ENCODE data around the gene GRM2. TPM values are rescaled to one million over a fixed set of nuclear protein-coding genes. Genes with fewer than 3 reads are reported as not detected.

GRM2 gene
- total RNA-seq, 4 donors from 2014 or later = 0.04 to 0.57 (median 0.53) TPM; not detected in 1

GRCh38 chr3:51706021-51706485 is 815 bp upstream of the GRM2 start:
- Histone ChIP-seq H3K9me3 (no peaks in the 10 kb centered on the region), H3K27me3 (peaks cover 0 to 16% (median 0%) of the 10 kb centered on the region in 4 donors), H3K4me3 (no peak overlapping the region), H3K4me1 (peaks cover 0 to 15% (median 5%) of the 10 kb centered on the region in 3 donors), H3K27ac (no peak overlapping the region), H3K36me3 (peaks cover 6 to 41% (median 11%) of the 10 kb centered on the region in 3 donors)
- TF ChIP-seq POLR2A (IDR thresholded peaks at IDR 0.05) = no peak
- TF ChIP-seq CTCF (IDR thresholded peaks at IDR 0.05) = no peak
- intact Hi-C loops (cut with DNase I) = no loop called here
- DNase-seq = no peak
- WGBS, 2 donors = 73 to 77% methylated on average over 3 of the region's 3 CpGs

DNA sequence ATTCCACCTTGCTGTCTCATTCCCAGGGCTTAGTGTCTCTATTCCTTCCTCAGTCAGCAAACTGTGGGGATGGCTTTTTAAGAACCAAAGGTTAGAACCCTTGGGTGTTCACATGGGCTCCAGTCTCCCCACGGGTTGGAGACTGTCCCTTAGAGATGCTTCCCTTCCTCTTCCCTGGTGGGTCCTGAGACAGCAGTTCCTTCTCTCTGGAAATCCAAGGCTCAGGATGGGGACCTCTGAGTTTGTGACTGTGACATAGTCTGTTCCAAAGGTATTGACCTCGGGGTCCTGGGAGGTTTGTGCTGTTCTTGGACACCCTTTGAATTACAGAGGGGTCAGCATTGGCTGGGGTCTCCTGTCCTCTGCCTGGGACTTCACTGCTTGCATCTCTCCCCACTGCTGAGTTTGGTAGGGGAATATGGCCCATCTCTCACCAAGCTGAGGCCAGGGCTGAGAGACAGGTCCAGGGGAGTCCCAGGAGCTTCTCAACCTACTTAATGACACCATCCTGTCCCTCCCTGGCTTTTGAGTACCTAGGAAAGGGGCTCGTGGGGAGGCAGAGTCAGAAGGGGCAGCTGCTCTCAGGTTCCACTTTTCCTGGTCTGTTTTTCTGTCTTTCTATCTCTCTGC is 1.5 kb downstream of the GRM2 start:
- peaks cover 0 to 16% (median 0%) of the 10 kb centered on the region in 4 donors for H3K27me3 ChIP-seq
- H3K9me3 ChIP-seq = no peaks in the 10 kb centered on the region
- TF ChIP-seq POLR2A (IDR thresholded peaks at IDR 0.05) = no peak
- TF ChIP-seq CTCF (IDR thresholded peaks at IDR 0.05) = no peak
- intact Hi-C loops (cut with DNase I) = no loop called here
- no peak overlapping the region for H3K4me3 ChIP-seq
- H3K27ac ChIP-seq = no peak overlapping the region
- H3K36me3 ChIP-seq = peaks cover 0 to 19% (median 0%) of the 10 kb centered on the region in 3 donors
- WGBS, 2 donors = 67 to 73% methylated on average over 3 of the region's 3 CpGs
- H3K4me1 ChIP-seq = peaks cover 0 to 15% (median 5%) of the 10 kb centered on the region in 3 donors
- DNase-seq = no peak

GRCh38 chr3:51709004-51709420 is 2.1 kb downstream of the GRM2 start:
- Histone ChIP-seq H3K4me3 (no peak overlapping the region), H3K9me3 (no peaks in the 10 kb centered on the region), H3K27me3 (peaks cover 0 to 16% (median 0%) of the 10 kb centered on the region in 4 donors), H3K27ac (no peak overlapping the region), H3K4me1 (peaks cover 0 to 15% (median 5%) of the 10 kb centered on the region in 3 donors), H3K36me3 (peaks cover 0 to 12% (median 0%) of the 10 kb centered on the region in 3 donors)
- DNase-seq = no peak
- intact Hi-C loops (cut with DNase I) = no loop called here
- WGBS, 2 donors = 87% methylated on average over 7 of the region's 17 CpGs; no CpG with 5 or more reads in 1 of the 2 donors
- TF ChIP-seq CTCF (IDR thresholded peaks at IDR 0.05) (no peak), POLR2A (IDR thresholded peaks at IDR 0.05) (no peak)

DNA sequence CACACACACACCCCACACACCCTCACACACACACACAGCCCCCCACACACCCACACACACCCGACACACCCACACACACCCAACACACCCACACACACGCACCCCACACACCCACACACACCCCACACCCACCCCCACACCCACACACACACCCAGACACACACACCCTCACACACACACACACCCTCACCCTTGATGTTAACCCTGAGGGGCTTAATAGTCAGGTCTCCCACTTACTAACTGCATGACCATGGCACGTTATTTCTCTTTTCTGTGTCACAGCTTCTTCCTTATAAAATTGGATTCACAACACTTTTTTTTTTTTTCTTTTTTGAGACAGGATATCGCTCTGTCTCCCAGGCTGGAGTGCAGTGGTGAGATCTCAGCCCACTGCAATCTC is 2.8 kb downstream of the GRM2 start:
- TF ChIP-seq POLR2A (IDR thresholded peaks at IDR 0.05) (no peak), CTCF (IDR thresholded peaks at IDR 0.05) (no peak)
- no peak for DNase-seq
- intact Hi-C loops (cut with DNase I) = no loop called here
- WGBS, 2 donors = 51 to 67% methylated on average over 4 of the region's 4 CpGs
- no peaks in the 10 kb centered on the region for H3K9me3 ChIP-seq
- H3K4me1 ChIP-seq = peaks cover 0 to 15% (median 5%) of the 10 kb centered on the region in 3 donors
- H3K36me3 ChIP-seq = peaks cover 0 to 5% (median 0%) of the 10 kb centered on the region in 3 donors
- no peak overlapping the region for H3K4me3 ChIP-seq
- H3K27me3 ChIP-seq = peaks cover 0 to 16% (median 0%) of the 10 kb centered on the region in 4 donors
- no peak overlapping the region for H3K27ac ChIP-seq

DNA sequence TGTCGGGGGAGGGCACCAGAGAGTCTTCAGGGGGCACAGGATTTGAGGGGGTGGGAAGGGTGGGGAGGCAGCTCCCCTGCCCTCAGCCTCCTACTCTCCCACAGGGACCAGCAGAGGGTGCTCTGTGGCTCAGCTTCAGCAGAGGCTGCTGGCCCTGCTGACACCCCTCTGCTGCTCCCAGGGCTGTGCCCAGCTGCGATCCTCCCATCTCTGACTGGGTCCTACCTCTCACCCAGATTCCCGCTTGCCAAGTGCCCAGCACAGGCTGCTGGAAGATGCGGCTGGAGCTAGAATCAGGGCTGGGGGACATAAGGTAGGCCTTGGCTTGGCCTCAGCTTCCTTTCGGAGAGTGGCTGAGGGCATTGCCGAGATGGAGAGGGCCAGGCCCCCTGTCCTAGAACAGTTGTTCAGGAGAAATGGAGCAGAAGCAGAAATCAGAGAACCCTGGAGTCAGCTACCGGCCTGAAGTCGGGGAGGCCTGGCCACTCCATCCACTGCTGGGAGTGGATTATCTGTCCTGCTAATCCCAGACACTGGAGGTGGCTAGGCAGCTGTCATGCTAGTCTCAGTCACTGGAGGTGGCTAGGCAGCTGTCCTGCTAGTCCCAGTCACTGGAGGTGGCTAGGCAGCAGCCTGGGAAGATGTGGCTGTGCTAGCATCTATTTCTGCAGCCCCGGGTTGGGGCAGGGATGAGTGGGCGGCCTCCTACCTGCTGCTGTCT is 3.9 kb downstream of the GRM2 start:
- Histone ChIP-seq H3K9me3 (no peaks in the 10 kb centered on the region), H3K4me1 (peaks cover 0 to 15% (median 5%) of the 10 kb centered on the region in 3 donors), H3K27me3 (peaks cover 0 to 16% (median 0%) of the 10 kb centered on the region in 4 donors), H3K4me3 (no peak overlapping the region), H3K27ac (no peak overlapping the region), H3K36me3 (no peaks in the 10 kb centered on the region)
- intact Hi-C loops (cut with DNase I) = no loop called here
- no peak for TF ChIP-seq POLR2A (IDR thresholded peaks at IDR 0.05)
- TF ChIP-seq CTCF (IDR thresholded peaks at IDR 0.05) = no peak
- no peak for DNase-seq
- 82 to 83% methylated on average over 3 to 6 of the region's 10 CpGs for WGBS, 2 donors
